Measurements from ENCODE around the gene PTPRM. TPM values are rescaled to one million over a fixed set of nuclear protein-coding genes. Genes with fewer than 3 reads are reported as not detected.

The PTPRM gene
- total RNA-seq, 2 experiments from 2014 or later: 2.1 to 3.0 TPM

DNA sequence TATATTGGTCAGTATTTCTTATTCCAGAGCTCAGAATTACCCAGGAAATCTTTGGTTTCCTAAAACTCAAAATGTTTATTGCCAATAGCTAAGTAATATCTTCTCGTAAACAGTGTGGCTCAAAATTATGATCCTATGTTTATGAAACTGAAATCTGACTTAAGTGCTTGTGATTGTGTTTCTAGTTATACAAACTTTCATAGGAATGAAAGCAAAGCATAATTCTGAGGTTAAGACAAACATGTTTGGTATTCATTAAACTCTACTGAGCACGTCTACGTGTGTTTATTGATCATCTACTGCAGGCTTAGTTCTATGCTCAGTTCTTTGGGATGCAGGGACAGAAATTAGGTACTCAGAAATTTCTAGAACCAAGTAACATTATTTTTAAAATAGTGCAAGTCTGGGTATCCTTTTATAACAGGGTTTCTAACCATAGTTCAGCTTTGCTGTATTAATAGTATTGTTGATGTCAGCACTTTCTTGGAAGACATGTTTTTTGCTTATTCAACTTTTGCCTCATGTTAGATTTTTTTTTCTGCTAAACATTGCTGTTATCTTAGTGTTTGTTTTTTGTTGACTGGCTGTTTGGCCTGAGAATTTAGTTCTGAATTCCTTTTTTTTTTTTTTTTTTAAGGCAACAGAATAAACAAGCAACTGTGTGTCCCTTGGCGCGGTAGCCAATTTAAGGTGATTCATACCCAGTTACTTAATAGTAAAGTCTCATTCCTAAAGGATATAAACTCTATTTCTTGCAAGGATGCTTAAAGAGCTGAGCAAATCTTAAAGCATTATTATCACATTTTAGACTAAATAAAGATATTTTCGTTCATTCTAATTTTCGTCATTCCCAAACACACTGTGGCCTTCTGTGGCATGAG is 31.3 kb downstream of the PTPRM start:
- CTCF ChIA-PET: no interaction called here
- intact Hi-C loops (cut with micrococcal nuclease): no loop called here
- no peaks in the 10 kb centered on the region for H3K9me3 Mint-ChIP-seq

DNA sequence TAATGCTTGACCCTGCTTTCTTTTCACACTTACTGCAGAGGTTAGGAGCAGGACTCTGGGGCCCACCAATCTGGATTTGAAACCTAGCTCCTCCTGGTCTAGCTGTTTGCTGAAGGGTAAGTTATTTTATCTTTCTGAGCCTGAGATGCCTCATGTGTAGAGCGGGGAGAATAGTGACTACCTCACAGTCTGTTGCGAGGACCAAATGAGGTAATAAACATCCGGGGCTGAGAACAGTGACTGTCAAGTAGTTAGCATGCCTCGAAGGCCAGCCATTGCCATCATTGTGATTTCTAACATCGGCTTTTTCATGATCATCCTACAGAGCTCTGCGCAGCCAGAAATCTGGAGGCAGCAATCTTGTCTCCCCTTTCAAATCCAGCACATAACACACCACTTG is 32.9 kb downstream of the PTPRM start:
- ATAC-seq (no peak), DNase-seq (no peak)
- Mint-ChIP-seq H3K9me3 (no peaks in the 10 kb centered on the region), H3K27ac (no peak overlapping the region), H3K4me1 (ENCODE audit: low read depth) (no peaks in the 10 kb centered on the region), H3K4me3 (no peak overlapping the region), H3K27me3 (no peaks in the 10 kb centered on the region), H3K36me3 (ENCODE audit: low read depth) (no peaks in the 10 kb centered on the region)
- ChIA-PET POLR2A (no interaction called here), CTCF (no interaction called here)
- TF ChIP-seq CTCF (IDR thresholded peaks at IDR 0.05): no peak
- intact Hi-C loops (cut with micrococcal nuclease): no loop called here

More for the DNA sequence above, 31.3 kb downstream of the PTPRM start:
- ATAC-seq: no peak
- no peak for DNase-seq
- H3K27ac Mint-ChIP-seq: no peak overlapping the region
- H3K4me3 Mint-ChIP-seq: no peak overlapping the region
- H3K4me1 Mint-ChIP-seq (ENCODE audit: low read depth): no peaks in the 10 kb centered on the region
- H3K27me3 Mint-ChIP-seq: no peaks in the 10 kb centered on the region
- no peak for TF ChIP-seq CTCF (IDR thresholded peaks at IDR 0.05)
- no peaks in the 10 kb centered on the region for H3K36me3 Mint-ChIP-seq (ENCODE audit: low read depth)
- POLR2A ChIA-PET: no interaction called here

DNA sequence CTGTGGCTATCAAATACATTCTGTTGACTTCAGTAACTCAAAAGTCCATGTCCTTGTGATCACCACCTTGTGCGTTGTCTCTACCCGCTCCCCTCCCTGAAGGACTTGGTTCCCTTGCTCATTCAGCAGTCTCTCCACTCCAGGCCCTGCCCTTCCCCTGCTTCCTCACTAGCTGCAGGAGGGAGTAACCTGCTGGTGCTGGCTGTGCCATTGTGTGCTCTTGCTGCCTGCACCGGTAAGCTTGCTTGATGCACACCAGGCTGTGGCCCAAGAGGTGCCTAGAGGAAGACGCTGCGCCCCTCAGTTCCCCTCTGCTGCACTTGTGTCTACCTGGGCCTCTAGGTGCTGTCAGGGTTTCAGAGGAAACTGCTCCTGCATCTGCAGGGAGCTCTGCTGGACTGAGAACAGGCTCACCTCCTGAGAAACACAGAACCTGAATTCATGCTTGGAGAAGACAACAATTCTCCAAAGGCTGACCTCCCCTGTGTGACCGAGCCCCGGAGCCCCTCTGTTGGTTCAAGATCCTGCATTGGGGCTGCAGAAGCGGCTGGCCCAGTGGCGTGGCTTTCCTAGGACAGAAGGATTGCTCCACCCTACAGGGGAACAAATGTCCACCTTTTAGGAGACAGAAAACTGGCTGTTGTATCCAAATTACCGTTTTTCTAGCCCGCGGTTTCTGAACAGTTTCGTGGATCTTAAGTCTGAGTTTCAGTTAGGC is 33.6 kb downstream of the PTPRM start:
- intact Hi-C loops (cut with micrococcal nuclease): no loop called here
- Mint-ChIP-seq H3K36me3 (ENCODE audit: low read depth) (no peaks in the 10 kb centered on the region), H3K9me3 (no peaks in the 10 kb centered on the region), H3K4me3 (no peak overlapping the region), H3K27ac (no peak overlapping the region), H3K4me1 (ENCODE audit: low read depth) (no peaks in the 10 kb centered on the region), H3K27me3 (no peaks in the 10 kb centered on the region)
- TF ChIP-seq CTCF (IDR thresholded peaks at IDR 0.05): no peak
- ChIA-PET CTCF (no interaction called here), POLR2A (no interaction called here)
- no peak for ATAC-seq
- no peak for DNase-seq

DNA sequence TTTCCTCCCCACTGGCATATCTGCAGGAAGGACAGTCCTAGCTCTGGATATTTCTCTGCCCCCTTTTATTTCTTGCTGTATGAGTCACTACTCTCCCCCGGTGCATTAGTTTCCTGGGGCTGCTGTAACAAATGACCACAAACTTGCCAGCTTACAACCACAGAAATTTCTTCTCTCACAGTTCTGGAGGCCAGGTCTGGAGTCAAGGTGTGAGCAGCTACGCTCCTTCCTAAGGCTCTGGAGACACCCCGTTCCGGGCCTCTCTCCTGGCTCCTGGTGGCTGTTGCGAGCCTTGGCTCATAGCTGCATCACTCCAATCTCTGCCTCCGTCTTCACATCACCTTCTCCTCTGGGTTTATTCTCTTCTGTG is 34.1 kb downstream of the PTPRM start:
- no peak for TF ChIP-seq CTCF (IDR thresholded peaks at IDR 0.05)
- Mint-ChIP-seq H3K4me3 (no peak overlapping the region), H3K9me3 (no peaks in the 10 kb centered on the region), H3K4me1 (ENCODE audit: low read depth) (no peaks in the 10 kb centered on the region), H3K36me3 (ENCODE audit: low read depth) (no peaks in the 10 kb centered on the region), H3K27ac (no peak overlapping the region), H3K27me3 (no peaks in the 10 kb centered on the region)
- POLR2A ChIA-PET: no interaction called here
- CTCF ChIA-PET: no interaction called here
- intact Hi-C loops (cut with micrococcal nuclease): no loop called here
- no peak for DNase-seq
- ATAC-seq: no peak

GRCh38 chr18:7601936-7602335 is 34.8 kb downstream of the PTPRM start:
- no peaks in the 10 kb centered on the region for H3K27me3 Mint-ChIP-seq
- no peak for DNase-seq
- intact Hi-C loops (cut with micrococcal nuclease): no loop called here
- no peaks in the 10 kb centered on the region for H3K4me1 Mint-ChIP-seq (ENCODE audit: low read depth)
- no peaks in the 10 kb centered on the region for H3K36me3 Mint-ChIP-seq (ENCODE audit: low read depth)
- ChIA-PET POLR2A (no interaction called here), CTCF (no interaction called here)
- no peak for TF ChIP-seq CTCF (IDR thresholded peaks at IDR 0.05)
- H3K9me3 Mint-ChIP-seq: no peaks in the 10 kb centered on the region
- H3K4me3 Mint-ChIP-seq: no peak overlapping the region
- ATAC-seq: no peak
- H3K27ac Mint-ChIP-seq: no peak overlapping the region

All from activated CD8-positive, alpha-beta T cell treated with anti-CD3 and anti-CD28 coated beads for 36 hours (primary cell).